Activated CD8-positive, alpha-beta memory T cell treated with anti-CD3 and anti-CD28 coated beads, Interleukin-2, amount 50 U/mL, for 24 hours (primary cell): Measurements from ENCODE around the gene YJEFN3.
A peak's percentile ranks its signal among the peaks of the same experiment; 100 is the strongest.

Source experiments
- DNase-seq: peaks from one replicate; pipeline ENCODE4 v3.0.0-alpha.2; 2020; ENCODE audit errors: extremely low read depth

The YJEFN3 gene

DNA sequence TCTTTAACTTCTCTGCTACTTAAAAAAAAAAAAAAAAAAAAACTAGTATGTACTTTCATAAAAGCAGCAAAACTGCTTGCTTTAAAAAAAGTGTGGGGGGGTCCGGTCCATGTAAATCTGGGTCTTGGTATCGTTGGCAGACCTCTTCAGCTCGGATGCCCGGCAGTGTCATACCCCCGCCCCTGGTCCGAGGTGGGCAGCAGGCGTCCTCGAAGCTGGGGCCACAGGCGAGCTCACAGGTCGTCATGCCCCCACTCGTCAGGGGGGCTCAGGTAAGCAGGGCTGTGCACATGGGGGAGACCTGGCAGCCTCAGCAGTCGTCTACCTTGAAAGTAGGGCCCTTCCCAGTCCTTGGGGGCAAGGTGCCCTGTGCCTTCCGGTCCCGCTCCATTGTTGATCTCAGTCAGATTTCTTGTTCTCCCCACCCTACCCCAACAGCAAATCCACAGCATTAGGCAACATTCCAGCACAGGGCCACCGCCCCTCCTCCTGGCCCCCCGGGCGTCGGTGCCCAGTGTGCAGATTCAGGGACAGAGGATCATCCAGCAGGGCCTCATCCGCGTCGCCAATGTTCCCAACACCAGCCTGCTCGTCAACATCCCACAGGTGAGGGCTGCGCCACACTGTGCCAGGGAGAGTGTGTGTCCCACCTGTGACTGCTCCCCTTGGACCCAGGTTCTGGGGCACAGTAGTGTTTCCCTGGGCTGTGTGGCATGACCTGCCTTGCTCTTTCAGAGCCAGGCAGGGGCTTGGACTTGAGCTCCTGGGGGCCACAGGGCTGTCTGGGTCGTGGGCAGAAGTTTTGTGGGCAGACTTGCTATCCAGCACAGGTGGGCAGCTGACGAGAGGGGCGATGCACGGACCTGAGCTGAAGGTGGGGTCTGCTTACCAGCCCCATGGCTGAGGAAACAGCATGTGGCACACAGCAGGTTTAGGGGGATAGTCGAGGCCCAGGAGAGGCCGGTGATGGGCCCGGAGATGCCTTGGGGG, 32.8 kb upstream of the YJEFN3 start:
- DNase-seq, result no peak

DNA sequence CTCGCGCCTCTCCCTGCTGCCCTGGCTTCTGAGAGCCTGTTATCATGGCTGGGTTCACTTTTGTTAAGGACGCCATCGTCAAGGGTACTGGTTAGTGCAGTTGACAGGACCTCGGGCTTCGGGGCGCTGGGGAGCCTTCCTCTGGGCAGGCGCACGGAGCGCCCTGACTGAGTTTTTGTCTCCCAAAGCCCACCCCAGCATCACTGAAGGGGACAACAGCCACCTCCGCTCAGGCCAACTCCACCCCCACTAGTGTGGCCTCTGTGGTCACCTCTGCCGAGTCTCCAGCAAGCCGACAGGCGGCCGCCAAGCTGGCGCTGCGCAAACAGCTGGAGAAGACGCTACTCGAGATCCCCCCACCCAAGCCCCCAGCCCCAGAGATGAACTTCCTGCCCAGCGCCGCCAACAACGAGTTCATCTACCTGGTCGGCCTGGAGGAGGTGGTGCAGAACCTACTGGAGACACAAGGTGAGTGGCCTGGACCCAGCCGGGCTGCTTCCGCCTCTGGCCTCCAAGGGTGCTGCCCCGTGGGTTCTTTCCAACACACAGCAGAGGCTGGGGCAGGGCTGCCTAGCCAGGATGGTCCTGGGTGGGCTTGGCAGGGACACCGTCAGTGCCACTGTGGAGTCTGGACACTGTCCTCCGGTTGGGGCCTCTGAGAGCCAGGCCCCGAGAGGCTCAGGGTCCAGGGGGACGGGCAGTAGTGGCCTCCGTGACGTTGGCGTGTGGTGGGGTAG, 30.3 kb upstream of the YJEFN3 start:
- no peak for DNase-seq

DNA sequence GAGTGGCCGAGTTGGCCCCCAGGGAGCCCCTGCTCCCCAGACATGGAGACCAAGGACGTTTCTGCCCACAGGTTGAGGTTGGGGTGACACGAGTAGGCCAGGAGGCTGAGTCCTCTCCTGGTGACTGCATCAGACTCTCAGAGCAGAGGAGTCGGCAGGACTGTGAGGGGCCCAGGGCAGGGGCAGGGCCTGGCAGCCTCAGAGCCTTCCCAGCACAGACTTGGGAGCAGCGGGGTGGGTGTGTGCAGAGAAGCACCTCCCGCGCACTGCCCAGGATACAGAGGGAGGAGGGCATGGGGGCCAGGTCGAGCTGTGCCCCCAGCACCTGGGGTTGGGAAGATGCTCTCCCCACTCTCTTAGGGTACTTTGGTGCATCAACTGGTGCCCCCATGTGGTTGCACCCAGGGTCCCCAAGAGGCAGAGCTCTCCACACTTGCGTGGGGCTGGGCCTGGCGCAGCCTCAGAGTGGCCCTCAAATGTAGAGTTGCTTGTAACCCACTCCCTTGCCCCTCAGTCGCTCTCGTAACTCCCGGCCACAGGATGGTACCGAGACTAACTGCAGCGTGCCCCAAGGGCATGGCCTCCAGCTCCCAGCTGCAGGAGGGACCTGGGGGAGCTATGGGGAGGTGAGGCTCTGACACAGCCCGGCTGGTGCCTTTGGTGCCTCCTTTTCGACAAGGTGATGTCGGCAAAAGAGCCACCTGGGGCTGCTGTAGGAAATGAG, 29.3 kb upstream of the YJEFN3 start:
- DNase-seq, result no peak

DNA sequence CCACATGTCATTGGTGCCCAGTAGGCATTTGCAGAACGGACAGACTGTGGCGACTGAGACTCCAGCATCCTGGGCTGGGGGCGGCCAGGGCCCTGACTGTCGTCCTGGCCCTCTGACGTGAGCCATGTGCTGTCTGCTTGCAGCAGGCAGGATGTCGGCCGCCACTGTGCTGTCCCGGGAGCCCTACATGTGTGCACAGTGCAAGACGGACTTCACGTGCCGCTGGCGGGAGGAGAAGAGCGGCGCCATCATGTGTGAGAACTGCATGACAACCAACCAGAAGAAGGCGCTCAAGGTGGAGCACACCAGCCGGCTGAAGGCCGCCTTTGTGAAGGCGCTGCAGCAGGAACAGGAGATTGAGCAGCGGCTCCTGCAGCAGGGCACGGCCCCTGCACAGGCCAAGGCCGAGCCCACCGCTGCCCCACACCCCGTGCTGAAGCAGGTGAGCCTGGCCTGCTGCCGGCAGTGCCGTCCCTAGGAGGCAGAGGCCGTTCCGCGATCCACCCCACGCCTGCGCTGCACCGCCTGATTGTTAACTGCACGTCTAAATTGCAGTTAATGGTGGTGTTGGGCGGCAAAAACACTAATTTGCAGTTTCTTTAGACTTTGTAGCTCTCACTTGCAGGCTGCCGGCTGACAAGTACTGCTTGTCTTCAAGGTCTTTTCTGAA, 27.6 kb upstream of the YJEFN3 start:
- DNase-seq, result no peak

DNA sequence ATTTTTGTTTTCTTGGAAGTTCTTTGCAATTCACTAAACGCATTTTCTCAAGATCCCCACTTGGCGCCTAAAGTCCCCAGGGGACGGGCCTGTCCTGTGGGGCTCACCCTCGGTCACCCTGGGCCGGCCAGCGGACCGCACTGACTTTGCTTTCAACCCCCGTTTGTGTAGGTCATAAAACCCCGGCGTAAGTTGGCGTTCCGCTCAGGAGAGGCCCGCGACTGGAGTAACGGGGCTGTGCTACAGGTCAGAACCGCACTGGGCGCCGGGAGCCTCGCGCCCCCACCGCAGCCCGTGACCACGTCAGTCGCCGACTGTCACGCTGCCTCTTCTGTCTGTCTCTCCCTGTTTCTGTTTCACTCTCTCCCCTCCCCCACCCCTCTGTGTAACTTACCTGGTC, 26.9 kb upstream of the YJEFN3 start:
- DNase-seq, result no peak

DNA sequence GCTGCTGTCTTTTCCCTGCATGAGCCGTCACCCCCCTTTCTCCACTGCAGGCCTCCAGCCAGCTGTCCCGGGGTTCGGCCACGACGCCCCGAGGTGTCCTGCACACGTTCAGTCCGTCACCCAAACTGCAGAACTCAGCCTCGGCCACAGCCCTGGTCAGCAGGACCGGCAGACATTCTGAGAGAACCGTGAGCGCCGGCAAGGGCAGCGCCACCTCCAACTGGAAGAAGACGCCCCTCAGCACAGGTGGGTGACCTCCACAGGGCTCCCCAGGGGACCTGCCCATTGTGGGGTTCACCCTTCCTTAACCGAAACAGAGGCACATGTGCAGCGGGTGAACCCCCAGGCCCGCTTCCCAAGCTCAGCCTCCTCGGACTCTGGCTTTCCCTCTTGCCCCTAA, 26.4 kb upstream of the YJEFN3 start:
- DNase-seq, result no peak

DNA sequence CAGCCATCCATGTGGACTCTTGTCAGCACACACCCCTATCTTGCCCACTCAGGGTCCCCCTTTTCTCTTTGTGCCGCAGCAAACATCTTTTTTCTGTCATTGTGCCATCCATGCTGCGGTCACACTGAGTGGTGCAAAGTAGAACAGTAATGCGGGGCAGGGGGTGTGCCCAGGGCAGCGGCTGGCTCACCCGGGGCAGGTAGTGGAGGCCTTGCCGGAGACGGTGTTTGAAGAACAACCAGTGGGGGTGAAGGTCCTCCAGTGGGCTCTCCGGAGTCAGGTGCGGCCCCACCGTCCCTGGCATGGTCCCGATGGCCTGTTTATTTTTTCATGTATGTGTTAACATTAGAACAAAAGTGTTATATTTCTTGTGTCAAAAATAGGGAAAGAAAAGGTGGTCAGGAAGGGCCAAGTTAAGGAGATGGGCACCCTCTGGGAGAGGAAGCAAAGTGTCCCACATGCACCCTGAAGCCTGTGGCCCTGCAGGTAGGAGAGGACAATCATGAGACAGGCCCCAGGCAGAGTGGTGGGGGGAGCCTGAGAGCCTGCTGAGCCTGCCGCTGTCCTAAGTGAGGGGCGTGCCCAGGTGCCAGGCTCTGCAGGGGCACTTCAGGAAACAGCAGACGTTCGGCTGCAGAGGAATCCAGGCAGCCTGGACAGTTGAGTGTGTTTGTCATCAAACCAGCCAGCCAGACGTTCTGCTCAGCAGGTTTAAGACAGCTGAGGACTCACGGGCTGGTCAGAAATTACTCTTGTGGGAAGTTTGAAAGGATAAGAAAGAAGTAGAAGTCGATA, 25.7 kb upstream of the YJEFN3 start:
- DNase-seq, result no peak

DNA sequence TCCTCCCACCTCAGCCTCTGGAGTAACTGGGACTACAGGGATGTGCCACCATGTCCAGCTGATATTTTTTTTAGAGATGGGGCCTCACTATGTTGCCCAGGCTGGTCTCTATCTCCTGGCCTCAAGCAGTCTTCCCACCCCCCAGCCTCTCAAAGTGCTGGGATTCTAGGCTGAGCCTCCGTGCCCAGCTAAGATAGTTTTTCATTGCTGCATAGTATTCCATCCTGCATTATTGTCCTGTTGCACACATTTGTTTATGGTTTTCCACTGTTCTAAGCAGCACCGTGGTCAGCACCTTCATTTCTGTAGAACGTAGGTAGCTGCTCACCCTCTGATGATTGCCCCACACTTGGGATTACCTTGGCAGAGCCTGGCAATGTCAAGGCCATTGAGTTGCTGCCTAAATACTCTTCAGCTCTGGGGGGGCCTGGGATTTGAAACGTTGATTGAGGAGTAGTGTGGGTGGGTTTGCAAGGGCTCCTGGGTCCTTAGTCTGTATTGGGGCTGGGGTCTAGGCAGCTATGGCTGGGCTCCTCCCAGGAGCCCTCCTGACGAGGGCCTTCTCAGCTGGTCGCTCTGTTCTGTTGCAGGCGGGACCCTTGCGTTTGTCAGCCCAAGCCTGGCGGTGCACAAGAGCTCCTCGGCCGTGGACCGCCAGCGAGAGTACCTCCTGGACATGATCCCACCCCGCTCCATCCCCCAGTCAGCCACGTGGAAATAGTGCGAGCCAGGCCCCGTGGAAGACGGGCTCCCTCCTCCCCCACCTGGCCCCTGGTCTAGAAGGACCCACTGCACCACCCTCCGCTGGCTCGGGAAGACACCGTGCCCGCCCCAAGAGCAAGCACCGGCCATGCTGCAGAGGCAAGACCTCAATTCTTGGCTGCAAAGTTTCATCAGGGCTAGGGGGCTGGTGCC, 23.7 kb upstream of the YJEFN3 start:
- DNase-seq, result no peak

DNA sequence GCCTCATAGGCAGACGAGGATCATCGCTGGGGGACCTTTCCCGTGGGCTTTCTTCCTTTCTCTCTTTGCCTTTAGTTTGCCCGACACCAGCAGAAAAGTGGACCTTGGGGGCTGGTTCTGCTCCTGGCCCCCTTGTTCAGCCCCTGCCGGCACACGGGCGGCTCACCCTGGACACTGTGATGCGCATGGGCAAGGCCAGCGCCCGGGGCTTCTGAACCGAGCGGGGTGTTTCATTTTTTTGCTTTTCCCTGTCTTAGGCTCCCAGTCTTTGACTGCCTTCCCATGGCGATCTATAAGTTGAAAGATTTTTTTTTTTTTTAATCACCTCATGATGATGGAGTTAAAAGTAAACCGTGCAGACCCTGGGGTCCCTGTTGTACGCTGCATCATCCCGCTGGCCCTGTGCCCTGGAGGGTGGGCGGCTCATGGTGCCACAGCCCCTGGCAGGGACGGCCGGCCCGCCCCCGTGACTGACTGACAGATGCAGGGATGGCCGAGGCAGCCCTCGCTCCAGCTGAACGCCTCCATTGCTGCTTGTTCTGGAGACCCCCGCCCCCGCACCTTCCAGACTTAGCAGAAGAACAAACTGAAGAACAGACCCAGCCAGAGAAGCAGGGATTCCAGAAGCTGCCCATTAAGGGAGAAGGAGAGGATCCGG, 22.9 kb upstream of the YJEFN3 start:
- no peak for DNase-seq

DNA sequence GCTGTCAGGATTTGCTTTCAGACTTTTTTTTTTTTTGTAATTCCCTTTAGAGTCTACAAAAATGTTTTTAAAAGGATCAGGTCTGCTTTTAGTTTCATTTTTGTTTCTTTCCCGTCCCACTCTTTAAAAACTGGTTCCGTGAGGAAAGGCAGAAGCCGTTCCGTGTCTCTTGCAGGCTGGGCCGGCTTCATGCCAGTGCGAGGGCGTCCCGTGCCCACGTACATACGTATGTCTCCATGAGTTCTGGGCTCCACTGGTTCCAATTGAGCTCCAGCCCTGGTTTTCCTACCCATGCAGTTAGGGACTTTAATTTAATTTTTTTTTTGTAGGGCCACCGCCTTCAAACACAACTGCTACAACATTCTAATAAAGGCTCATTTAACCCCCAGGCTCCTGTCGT, 22.1 kb upstream of the YJEFN3 start:
- DNase-seq, result no peak

DNA sequence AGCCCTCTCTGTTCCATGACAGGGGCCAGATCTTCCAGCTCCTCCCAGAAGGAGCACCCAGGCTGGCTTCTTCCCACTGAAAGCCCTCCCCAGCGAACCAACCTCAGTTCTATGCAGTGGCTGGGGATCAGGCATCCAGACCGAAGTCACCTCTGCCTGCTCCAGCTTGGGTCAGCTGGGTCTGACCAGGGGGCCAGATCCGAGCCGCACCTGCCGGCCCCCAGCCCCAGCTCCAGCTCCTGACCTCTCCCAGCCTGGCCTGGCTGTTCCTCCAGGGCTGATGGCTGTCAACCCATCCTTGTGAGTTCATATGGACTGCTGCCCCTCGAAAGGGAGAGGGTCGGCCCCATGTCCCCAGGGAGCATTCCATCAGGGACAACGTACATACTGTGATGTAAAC, 21.4 kb upstream of the YJEFN3 start:
- DNase-seq, result no peak

DNA sequence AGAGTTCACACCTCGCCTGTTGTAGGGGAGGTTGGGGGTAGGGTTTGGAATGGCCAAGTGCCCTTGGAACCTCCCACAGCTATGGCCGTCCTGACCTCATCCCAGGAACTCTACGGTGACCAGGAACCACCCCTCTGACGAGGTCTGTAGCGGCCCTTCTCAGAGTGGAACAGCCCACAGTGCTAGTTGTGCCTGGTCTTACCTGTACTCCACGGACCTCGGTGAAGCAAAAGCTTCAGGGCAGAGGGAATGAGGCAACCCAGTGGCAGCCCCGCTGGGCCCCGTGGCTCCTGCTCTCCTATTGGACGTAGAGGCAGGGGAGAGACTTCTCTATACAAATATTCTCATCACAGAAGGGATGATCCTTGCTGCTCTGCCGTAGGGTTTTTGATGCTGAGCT, 20.5 kb upstream of the YJEFN3 start:
- DNase-seq, result no peak

DNA sequence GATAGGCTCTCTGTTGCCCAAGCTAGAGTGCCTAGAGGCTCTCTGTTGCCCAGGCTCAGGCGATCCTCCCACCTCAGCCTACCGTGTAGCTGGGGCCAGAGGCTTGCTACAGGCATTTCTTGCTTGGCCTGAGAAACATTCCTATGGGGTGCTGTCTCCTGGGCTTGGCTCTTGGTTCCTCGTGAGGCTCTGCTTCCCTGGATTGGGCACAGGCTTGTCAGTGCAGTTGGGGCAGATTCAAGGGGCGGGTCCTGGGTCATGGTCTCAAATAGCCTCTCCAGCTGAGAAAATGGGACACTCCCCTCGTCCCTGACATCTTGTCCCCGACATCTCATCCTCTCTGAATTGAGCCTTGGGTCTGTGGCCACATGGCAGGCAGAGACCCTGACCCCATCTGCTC, 18.3 kb upstream of the YJEFN3 start:
- DNase-seq, result no peak

DNA sequence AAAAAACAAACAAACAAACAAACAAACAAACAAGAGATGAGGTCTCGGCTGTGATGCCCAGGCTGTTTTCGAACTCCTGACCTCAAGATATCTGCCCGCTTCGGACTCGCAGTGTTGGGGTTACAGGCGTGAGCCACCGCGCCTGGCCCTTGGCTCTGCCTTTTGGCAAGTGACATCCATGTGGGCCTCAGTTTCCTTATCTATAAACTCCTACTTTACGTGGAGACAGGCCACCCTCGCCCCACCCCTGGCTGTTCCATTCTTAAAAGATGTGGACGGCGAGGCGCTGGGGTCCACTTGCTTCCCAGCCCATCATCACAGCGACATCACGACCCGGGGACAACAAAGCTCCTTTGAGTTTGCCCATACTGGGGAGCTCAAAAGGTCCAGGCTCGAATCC, 15.0 kb upstream of the YJEFN3 start:
- no peak for DNase-seq

DNA sequence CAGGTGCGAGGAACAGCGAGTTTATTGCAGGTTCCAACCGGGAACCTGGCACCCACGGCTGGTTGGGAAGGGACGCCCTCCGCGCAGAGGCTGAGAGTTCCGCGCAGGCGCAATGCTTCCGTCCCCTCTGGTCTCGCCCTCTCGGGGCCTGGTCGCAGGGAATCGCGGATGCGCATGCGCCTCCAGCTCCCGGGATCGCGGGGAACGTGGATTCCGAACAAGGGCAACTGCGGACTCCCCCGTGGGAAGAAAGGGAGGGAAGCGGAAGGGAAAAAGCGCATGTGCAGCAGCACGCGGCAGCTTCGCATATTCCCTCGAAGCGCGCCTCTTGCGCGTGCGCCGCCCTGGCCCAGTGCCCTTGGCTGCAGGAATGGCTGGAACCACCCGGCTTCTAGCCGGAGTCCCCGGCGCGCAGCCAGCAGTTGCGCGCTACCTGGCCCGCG, 14.5 kb upstream of the YJEFN3 start:
- DNase-seq, result no peak

DNA sequence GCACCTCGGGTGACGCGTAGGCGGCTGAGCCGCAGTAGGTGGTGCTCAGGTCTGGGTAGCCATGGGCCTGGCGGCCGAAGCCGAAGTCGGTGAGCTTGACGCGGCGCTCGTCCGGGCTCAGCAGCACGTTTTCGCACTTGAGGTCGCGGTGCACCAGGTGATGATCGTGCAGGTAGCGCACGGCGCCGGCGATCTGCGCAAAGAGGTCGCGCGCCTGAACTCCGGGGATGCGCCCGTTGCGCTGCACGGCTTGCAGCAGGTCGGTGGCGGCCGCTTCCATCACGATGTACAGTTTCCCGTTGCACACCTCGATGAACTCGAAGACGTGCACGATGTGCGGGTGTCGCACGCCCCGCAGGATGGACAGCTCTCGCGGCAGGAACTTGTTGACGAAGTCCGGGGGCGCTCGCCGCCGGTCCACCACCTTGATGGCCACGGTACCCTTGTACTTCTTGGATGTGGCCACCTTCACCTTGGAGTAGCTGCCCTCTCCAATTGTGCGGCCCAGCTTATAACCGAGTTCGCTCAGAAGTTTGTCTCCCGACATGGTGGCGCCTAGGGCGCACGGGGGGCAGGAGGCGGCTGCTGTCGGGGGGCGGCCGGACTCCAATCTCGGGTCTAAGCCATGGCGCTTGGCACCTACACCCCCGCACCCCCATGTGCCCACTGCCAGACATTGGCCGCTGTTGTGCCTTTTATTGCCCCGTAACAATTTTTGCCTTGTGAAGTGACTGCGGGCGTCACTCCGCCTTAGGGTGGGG, 13.7 kb upstream of the YJEFN3 start, which contains the start of gene TSSK6:
TSSK6 (minus strand) TSS at position 668 of the 761 bp plus-strand sequence; CDS start at position 547, 121 bp downstream.
- DNase-seq, result no peak

DNA sequence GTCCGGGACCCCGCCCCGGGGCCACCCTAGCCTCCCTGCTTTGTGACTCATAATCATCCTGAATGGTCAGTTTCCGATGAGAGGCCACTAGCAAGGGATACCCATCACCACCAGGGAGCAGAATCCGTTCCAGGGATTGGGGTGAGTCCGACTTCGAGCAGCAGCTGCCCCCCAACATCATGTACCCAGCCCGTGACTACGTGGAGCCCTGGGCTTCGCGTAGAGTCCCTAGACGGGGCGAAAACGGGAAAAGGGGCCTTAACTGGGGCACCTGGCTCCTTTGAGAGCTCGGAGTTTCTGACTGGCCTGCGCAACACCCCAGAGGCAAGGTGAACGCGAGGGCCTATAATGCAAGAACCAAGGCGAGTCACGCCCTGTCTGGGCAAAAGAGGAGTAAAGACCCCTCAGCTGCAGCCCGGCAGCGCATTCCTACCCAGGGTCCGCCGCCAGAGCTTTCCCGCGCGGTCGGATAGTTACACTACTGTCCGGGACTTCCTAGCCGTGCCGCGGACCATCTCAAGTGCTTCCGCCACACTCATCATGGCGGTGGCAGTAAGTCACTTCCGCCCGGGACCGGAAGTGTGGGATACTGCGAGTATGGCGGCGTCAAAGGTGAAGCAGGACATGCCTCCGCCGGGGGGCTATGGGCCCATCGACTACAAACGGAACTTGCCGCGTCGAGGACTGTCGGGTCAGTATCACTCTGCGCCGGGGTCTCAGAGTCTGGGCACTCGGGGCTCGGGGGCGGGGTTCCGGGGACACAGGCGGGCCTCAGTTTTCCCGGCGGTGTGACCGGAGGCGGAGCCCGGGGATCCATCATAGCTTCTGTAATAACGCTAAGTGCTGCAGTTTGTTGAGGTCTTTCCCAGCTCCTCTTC, 12.8 kb upstream of the YJEFN3 start, which contains the start of gene NDUFA13:
NDUFA13 (plus strand) TSS at position 584 of the 878 bp plus-strand sequence; CDS start at position 598, 14 bp downstream.
- peak; percentile 83 for DNase-seq
